Suprapubic skin (tissue), 3 donors: Measurements from ENCODE around the gene TREM2.

Source experiments
- CTCF ChIP-seq, 2 donors: fragments of 200-600 bp in 1 of 2; fragments of 450-650 bp in 1 of 2; sonication (generic) in 1 of 2; IDR thresholded peaks; one replicate each; pipeline ENCODE4 v1.5.1; 2016 to 2019; ENCODE audit warnings: antibody characterized with exemption in 2 of 2, mild to moderate bottlenecking in 1 of 2, moderate library complexity in 1 of 2
- POLR2AphosphoS5 ChIP-seq, 3 donors: sonication (generic); formaldehyde crosslinking; IDR thresholded peaks; one replicate each; pipeline ENCODE4 v1.6.1; 2017; ENCODE audit warnings: antibody characterized with exemption in 3 of 3

- TF ChIP-seq CTCF (IDR thresholded peaks at IDR 0.05) (no peak), POLR2AphosphoS5 (IDR thresholded peaks at IDR 0.05) (no peak)
Measured at GRCh38 chr6:41153992-41154625, 8.8 kb downstream of the TREM2 start, which contains the start of gene TREML1.
